HG03378 (cell line): Measurements from ENCODE around the gene PLEKHM2.

Source experiments
- ATAC-seq: cut with Tn5 transposase; IDR thresholded peaks from one replicate; pipeline ENCODE4 v1.9.1; 2021; ENCODE audit warnings: mild to moderate bottlenecking, moderate library complexity; ENCODE audit not compliant: unreplicated experiment

Gene PLEKHM2

DNA sequence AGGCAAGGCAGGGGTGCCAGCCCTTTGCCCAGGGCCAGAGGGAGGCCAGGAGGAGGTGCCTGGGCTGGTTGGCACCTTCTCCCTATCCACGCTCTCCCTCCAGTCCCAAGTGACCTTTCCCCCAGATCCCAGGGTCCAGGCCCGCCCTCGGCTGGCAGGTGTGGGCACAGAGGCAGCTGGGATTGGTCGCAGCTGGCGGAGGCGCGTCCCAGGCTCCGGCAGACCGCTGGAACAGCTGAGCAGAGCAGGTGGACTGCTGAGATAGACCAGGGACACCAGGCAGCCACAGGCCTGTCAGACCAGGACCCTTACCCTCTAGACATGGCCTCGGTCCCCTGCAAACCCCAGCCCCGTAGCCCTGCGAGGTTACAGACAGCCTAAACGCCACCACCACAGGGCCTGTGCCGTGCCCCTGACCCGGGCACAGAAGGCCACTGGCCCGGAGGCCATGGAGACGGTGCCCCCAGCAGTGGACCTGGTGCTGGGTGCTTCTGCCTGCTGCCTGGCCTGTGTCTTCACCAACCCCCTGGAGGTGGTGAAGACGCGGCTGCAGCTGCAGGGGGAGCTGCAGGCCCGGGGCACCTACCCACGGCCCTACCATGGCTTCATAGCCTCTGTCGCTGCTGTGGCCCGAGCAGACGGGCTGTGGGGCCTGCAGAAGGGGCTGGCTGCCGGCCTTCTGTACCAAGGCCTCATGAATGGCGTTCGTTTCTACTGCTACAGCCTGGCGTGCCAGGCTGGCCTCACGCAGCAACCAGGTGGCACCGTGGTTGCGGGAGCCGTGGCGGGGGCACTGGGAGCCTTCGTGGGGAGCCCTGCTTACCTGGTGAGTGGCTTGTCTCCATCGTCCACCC is 52.1 kb downstream of the PLEKHM2 start, which contains the start of gene SLC25A34:
SLC25A34 (plus strand) TSS at position 221 of the 854 bp plus-strand sequence; CDS start at position 449, 228 bp downstream.
- no peak for ATAC-seq

DNA sequence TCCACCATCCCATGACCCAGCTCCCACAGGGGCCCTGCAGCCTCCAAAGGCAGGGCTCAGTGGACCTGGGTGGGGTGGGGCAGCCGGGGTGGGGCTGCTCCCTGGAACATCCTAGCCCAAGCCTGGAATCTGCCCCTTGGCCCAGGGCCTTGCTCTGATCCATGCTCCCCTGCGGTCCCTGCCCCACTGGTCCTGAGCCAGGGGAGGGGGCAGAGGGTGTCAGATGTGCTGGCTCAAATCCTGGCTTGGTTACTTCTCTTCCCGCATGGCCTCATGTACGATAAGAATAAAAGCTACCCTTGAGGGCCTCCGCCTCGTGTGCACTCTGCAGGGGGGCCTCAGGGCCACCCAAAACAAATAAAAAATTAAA is 52.8 kb downstream of the PLEKHM2 start:
- ATAC-seq, result no peak

- no peak for ATAC-seq
These were observed 53.5 kb downstream of the PLEKHM2 start for GRCh38 chr1:15737324-15738319.

DNA sequence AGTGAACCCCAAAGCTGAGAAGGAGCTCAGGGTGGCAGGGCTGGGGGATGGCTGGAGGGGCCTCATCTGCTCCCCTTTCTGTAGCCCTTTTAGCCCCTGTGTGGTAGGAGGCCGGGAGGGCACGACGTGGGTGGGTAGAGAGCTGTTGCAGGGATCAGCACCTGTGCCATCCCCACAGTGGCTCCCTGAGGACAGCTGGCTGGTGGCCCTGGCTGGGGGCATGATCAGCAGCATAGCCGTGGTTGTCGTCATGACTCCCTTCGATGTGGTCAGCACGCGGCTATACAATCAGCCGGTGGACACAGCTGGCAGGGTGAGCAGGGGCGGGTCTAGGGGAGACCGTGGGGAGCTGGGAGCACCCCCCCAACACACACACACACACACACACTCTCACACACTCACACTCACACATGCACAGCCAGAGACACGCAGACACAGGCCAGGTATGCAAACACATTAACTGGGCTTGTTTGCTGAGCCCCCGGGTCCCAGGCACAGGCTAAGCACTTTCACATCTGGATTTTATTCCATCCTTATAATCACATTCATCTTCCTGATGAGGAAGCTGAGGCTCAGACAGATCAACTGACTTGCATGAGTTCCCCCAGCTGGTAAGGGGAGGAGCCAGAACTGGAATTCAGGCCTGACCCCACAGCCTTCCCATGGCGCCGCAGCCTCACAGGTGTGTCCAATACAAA is 54.4 kb downstream of the PLEKHM2 start:
- ATAC-seq, result no peak

GRCh38 chr1:15739259-15739658 is 55.1 kb downstream of the PLEKHM2 start:
- ATAC-seq, result no peak

DNA sequence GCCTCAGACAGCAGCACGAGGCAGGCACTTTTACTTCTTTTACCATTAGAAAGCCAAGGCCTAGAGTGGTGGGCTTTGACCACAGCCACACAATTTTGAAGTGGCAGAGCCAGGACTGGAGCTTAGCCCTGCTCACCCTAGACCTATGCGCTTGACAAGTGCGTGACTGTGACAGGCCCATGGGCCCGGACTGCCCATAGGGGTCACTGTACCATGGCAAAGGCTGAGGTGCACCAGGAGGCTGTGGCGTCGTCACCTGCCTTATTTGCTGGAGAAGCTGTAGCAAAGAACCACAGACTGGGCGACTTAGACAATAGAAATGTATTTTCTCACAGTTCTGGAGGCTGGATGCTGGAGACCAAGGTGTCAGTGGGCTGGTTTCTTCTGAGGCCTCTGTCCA is 55.6 kb downstream of the PLEKHM2 start:
- no peak for ATAC-seq

DNA sequence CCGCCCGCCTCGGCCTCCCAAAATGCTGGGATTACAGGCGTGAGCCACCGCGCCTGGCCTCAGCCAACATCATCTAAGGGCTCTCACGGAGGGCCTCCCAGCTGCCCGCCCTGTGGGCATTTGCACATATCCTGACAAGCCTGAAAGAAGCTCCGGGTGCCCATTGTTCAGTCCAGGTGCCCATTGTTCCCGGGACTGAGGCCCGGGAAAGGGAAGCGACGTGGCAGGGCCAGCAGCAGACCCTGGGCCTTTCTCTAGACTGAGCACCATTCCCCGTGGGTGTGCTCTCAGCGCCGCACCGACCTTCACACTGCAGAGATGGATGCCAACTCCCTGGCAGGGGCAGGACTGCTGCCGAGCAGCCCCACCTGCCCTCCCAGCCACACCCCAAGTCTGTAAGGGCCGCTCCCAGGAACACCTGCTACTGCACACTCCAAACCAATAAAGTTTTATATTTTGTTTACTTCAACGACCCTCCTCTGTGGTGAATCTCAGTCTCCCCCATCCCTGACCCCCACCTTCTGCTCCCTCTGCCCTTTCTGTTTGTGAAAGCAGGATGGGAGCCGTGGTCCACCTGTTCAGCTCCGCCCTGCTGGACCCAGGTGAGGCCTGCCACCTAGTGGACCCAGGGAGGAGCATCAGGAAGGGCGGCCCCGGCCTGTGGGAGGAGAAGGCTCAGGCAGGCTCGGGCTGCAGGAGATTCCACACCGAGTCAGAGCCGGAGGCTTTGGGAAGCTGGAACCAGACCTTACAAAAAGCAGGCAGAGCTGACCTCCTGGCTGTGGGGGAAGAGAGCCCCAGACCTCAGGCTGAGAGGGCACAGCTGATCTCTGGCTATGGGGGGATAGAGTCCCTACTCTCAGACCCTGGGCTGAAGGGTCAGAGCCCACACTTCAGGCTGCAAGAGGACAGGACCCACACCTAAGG is 57.1 kb downstream of the PLEKHM2 start:
- no peak for ATAC-seq

DNA sequence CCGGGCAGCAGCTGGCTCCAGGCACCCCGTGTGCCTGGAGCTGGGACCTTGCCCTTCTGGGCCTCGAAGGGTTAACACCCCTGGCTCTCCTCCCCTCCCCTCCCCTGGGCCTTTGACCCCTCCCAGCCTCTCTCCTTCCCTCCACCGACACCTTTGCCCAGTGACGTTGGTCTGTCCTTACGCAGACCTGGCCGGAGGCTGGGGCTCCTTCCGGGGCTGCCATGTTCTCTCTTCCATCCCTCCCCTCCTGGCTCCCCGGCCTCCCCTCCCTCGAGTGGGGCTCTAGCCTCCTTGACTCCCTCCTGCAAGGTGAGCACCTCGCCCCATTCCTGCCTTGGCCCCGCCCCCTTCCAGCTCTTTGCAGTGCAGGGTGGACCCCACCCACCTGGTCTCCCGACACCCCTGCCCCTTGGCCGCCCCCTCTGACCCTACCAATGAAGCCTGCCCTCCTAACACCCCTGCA is 58.2 kb downstream of the PLEKHM2 start, which contains the start of gene TMEM82:
TMEM82 (plus strand) TSS at position 161 of the 463 bp plus-strand sequence; CDS start at position 222, 61 bp downstream.
- no peak for ATAC-seq

GRCh38 chr1:15744122-15744679 is 60.1 kb downstream of the PLEKHM2 start:
- no peak for ATAC-seq

GRCh38 chr1:15747378-15747777 is 63.3 kb downstream of the PLEKHM2 start:
- no peak for ATAC-seq

DNA sequence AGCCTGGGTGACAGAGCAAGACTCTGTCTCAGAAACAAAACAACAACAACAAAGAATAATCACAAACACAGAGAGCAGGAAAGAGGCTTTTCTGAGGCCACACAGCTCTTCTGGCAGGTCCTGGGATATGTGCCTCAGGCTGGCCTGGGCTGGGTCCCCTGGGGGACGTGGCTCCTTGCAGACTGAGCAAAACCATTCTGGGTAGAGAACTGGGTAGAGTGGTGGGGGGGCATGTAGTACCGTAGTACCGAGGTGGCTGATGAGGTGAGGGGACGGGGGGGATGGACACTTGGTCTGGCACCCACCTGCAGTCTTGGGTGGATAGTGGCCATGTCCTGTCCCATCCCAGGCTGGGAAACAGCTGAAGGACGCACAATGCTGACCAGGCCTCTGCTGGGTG is 64.1 kb downstream of the PLEKHM2 start:
- no peak for ATAC-seq

- no peak for ATAC-seq
These were observed 64.7 kb downstream of the PLEKHM2 start for GRCh38 chr1:15748690-15749398.

- no peak for ATAC-seq
These were observed 65.5 kb downstream of the PLEKHM2 start for GRCh38 chr1:15749399-15750291.

GRCh38 chr1:15750924-15751323 is 66.8 kb downstream of the PLEKHM2 start:
- ATAC-seq, result no peak

DNA sequence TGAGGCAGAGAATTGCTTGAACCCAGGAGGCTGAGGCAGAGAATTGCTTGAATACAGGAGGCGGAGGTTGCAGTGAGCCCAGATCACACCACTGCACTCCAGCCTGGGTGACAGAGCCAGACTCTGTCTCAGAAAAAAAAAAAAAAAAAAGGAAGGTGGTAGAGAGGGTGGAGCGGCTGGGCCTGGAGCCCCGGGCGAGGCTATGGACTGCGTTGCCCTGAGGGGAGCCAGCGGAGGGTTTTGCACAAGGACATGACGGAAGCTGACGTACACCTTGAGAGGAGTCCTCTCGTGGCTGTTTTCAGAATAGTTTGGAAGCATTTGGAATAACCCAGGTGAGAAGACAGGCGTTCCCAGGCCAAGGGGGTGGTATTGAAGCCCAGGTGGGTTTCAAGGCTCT is 67.6 kb downstream of the PLEKHM2 start:
- no peak for ATAC-seq

DNA sequence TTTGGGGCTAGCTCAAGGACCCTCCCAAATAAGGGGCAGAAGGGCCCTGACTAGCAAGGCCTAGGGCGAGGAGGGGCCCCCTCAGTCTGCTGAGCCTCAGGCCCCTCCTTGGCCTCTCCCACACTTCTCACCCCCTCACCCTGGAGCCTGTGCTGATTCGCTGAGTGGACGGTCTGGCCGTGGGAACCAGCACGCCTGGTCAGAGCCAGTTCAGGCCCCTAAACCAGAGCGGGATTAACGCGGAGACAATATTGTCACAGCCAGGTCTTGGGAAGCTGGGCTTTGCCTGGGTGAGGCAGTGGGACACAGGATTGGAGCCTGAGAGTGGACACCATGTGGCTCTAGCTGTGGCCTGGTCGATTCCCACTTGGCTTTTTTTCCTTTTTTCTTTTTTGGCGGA is 69.7 kb downstream of the PLEKHM2 start:
- no peak for ATAC-seq

DNA sequence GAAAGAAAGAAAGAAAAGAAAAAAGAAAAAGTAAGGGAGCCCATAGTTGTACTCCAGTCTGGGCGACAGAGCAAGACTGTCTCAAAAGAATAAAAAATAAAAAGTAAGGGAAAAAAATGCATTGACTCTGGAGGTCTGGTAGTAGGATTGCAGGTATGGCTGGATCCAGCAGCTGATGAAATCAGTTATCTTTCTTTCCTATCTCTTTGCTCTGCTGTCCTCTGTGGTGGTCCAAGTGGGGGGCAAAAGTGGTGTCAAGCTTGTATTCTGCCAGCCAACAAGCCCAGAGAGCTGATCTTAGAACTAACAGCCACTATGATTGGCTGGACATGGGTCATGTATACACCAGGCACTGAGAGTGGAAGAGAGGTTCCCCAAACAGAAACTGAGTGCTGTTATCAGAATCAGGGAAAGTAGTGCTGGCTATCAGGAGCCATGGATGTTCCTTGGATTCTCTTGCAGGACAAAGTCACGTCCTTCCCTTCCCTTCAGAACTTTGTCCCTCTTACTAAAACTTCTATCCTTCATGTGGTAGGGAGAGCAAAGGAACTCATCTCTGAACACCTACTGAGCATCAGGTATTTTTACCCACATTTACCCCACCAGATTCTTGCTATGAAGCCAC is 71.0 kb downstream of the PLEKHM2 start:
- no peak for ATAC-seq
